CD4-positive, alpha-beta T cell treated with Interleukin-4 for 1 hour (primary cell): ENCODE data around the gene GOT1.

Experiments
- DNase-seq, 2 donors: peaks; one replicate each; pipeline ENCODE4 v3.0.0-alpha.2; 2020 to 2022

Gene GOT1

GRCh38 chr10:99353182-99353581, 77.2 kb downstream of the GOT1 start:
- no peak for DNase-seq

GRCh38 chr10:99347672-99348071, 82.8 kb downstream of the GOT1 start:
- DNase-seq: no peak
